ENCODE measurements around the gene PRSS50.

PRSS50 gene

DNA sequence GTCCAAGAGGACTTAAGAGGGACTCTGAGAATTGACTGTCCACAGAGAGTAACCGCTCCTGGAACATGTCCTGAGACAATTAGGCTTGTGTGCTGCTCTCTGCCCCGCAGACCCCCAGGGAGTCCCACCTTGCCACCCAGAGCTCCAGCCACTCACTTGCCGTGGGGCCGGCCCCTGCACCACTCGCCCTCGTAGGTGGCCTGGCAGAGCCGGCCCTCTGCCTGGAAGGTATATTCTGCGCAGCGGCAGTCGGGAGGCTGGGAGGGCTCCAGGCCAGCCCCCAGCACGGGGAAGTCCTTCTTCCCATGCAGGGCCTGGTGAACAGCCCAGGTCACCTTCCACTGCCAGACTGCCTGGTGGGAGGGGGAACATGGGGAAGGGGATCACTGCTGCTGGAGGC is 34.7 kb downstream of the PRSS50 start:
- no peak for DNase-seq

DNA sequence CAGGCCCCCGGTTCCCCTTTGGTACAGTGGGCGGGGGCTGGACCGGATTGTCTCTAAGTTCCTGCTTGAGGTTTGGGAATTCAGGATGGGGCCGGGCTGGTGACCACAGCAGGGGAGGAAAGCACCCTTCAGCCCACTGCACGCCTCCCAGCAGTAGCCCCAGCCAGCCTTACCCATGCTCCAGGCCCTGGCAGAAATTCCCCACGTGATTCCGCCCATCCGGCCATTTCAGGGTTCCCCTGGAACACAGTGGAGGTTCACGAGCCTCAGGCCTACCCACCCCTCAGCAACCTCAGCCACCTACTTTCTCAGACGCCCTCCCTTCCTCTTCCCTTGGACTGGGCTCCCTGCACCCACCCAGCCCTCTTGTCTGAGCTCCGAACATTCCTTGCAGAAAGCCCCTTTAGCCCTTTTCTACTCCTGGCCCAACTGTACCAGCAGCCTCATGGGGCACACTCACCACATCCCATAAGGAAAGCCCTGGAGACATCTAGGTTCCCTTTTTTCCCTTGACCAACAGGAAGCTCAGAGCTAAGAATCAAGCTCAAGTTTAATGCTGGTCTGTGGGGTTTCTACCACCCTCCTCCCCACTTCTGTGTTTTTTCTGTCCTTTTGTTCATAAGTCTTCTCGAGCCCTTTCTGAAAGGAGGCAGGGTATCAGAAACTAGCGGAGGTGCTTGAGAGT is 35.7 kb downstream of the PRSS50 start:
- DNase-seq: no peak

DNA sequence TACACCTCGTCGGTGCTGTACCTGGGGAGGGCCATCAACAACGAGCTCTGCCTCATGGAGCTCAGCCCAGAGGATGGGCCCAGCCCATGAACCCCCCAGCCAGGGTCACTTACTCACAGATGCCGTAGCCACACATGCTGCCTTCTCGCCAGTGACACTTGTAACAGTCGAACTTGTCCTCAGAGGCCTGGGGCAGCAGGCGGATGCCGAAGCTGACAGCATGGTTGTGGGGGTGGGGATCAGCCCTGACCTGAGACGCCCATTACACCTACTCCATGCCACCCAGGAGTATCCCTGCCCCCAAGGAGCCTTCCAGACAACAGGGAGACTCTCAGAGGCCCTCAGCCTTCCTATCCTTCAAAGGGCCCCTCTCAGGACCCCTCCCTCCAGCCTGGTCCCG is 36.3 kb downstream of the PRSS50 start:
- DNase-seq: no peak

DNA sequence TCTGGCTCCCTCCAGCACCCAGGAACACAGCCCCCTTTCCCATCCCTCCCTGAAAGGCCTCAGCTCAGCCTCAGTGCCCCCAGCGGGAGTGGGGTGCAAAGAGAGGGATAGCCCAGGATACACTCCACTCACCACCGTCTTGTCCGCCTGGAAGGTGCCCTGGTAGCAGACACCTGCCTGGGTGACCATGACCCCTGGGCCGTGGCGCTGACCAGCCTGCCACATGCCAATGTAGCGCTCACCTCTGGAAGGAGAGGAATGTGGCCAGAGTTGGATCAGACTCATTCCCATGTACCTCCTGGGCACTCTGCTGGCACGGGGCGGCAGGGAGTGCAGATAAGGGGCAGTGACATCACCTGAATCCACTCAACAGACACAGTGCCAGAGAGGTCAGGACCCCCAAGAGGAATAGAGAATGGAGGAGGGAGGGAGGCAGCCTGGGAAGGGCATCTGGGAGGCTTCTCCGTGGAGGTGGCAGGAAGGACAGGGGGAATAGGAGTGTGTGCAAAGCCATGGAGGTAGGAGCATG is 37.3 kb downstream of the PRSS50 start:
- DNase-seq: no peak

DNA sequence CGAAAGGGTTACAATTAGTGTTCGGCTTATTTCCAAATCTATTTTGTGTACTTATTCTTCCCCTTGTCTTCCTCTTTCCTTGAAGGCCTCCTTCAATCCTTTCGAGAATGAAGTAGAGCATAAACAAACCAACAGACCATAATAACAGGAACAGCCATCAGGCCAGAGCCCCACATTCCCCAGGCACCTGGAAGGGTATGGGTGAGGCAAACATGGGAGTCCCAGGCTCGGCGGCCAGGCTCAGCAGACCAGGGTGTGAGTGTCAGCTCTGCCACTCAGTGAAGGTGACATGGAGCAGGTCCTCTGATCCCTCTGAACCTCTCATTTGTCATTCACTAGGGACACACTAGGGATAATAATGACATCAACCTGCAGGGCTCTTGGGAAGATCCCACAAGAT is 38.0 kb downstream of the PRSS50 start:
- DNase-seq: no peak

DNA sequence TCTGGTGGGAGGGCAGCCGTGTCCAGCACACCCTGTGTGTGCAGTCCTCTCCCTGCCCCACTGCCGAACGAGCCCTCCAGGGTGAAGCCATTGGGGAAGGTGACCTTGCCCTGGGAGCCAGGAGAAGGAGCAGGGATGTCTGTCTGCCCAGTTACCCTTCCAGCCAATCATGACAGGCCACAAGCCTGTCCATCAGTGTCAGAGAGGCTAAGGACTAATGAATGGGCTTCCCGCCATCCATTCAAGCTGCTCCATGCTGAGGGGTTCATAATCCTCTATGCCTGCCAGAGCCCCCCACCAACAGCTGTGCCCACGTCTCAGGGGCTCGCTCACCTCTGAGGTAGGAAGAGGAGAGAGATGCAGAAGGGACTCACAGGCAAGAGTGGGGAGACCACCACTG is 39.4 kb downstream of the PRSS50 start:
- no peak for DNase-seq

DNA sequence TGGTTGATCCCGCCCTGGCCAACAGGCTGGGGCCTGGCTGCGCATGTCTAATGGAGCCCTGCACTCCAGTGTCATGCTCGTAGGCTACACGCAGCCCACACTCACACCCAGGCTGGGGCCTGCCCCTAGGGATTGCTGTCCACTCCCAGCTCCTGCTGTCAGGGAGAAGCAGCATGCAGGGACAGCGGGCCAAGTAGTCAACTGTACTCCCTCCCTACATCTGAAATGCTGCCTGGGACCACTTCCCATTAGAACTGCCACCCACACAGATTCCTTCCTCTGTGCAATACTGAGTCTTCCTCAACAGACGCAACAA is 40.3 kb downstream of the PRSS50 start:
- no peak for DNase-seq

DNA sequence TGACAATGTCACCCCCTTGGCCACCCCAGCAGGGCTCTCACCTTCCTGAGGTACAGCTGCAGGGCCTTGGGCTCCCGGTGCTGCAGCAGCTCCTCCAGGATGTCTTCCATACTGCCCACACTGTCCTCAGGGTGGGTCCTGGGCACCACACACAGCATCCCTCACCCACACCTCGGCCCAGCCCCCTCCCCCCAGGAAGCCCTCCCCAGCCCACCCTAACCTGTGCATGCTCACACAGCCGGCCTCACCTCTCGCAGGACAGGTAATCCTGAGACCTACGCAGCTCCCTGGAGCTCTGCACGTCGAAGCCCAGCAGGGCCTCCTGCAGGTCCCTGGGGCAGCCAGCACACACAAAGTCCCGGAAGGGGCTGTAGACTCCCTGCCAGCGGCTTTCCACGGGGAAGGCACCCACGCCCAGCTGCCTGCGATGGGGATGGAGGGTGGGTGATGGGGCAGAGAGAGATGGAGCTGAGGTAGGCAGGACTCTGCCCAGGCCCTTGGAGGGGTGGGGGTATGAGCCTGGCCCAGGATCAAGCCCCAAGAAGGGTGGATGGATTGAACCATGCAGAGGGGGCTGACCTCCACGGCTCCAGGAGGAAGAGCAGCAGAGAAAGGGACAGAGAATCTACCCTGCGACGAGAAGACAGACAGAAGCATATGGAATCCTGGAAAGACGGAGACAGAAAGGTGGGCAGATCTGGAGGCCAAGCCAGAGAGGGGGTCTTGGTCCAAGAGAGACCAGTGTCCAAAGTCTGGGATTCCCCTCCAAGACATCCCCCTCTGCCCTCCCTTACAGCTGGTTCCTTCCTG is 40.9 kb downstream of the PRSS50 start:
- DNase-seq: no peak

DNA sequence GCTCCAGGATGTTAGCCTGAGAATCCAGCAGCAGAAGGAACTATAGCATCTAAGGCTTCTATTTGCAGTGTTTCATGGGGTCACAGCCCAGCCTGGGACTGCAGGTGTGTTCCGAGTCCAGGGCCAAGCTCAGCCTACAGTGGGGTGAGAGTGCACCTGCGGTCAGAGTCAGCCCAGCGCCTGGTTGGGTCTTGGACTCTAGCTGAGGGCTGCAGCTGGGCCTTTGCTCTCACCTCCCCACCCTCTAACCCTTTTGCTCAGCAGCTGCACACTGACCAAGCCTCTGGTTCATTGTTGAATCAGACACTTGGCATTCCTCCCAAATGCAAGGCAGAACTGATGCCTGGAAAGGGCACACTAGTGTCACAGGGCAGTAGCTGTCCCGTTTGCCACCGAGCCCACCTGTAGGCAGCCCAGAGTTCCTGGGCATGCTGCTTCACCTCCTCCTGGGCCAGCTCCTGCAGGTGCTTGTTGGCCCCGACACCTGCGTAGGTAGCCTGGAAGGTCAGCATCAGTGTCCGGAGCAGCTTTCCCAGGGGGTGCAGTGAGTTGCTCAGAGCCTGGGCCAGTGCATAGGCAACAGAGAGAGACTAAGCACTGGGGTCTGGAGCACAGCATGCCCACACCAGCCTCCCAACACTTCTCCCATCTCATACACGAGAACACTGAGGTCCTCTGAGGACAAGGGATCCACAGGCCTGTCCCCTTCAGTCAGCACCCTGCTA is 41.7 kb downstream of the PRSS50 start:
- DNase-seq: no peak

DNA sequence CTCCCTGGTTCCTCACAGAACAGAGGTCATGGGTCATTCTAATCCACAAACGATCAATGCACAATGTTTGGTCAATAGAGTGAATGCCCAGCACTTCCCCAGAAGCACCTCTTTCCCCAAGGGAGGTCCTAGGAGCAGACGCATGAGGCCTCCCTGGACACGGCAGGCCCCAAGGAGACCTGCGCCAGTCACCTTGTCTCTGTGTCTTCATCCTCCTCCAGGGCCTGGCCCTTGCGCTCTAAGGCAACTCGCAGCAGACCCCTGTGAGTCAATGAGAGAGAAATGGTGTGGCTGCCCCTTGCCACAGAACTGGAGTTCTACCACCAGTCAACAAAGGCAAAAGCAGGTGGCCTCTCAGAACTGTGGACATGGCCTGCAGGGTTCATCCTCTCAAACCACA is 42.2 kb downstream of the PRSS50 start:
- no peak for DNase-seq

DNA sequence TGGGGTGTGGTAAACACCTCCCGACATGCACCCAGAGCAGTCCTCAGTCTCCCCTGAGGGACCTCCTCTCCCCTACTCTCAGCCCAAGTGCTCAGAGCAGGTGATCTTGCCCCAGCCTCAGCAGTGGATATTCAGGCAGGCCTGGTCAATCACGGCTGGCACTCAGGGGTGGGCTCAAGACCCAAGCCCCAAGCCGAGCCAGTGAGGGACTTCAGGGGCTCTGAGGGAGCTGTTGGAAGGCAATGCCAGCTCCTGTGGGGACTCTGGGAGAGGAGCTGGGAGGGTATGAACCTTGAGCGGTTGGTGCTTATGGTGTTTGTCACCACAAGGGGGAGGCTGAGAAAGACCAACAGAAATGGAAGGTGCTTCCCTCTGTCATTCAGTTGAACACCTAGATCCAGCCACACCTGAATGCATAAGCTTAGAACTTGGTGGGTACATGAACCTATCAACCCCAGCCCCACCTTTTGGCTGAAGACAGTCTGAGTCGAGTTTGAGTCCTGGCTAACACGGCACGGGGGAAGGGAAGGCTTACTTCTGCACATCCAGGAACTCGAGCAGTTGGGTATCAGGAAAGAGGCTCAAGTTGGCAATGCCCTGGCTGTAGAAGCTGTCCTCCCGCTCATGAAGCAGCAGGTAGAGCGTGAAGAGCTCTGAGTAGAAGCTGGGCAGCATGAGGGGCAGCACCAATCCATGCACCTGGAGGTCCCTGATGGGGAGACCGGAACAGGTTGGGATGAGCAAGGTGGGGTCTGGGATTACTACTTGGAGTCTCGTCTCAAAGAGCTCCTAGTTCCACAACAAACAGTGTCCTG is 43.4 kb downstream of the PRSS50 start:
- DNase-seq: no peak

DNA sequence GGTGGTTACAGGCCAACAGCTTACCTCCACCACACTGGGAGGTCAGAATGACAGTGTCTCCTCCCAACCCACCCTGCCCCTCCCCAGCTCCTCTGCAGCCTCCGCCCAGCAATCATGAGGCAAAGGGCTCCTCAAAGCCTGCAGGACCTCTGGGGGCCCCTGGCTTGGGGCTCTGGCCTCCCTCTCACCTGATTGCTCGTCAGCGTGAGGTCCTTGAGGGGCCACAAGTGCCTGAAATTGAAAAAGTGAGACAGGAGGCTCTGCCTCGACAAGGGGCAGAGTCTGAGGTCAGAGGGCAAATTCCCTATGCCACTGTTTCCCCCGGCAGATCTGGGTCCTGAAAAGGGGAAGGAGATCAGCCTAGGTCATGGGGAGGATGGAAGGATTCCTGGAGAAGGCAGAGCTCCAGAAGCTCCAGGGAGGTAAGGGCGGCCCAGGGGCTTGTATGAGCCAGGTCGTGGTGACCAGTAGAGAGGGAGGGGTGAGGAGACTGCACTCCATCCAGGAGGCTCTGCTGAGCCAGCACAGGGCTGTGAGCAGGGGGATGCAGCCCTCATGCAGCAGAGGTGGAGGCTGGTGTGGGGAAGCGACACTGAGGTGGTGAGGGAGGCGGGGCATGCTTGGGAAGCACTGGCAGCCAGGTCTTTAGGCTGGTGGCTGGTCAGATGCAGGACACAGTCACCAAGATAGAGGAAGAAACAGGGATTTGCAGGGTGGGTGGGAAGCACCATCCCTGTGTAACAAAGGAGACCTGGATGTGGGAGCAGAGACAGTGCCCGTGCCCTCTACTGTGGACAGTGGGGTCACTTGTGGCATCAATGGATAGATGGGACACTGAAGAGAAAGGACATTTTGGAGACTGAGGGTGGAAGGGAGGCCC is 44.3 kb downstream of the PRSS50 start:
- DNase-seq: no peak

DNA sequence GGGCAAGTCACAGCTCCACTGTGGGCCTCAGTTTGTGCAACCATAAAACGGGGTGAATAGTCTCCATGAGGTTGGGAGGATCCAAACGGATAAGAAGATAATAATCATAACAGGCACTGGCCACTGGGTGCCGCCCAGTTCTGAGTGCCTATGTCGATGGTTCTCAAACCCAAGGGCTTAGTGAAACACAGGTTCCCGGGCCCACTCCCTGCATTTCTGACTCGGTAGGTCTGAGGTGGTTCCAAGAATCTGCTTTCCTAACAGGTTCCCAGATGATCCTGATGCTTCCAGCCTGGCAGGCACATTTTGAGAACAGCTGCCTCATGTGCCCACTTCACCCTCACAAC is 45.3 kb downstream of the PRSS50 start:
- DNase-seq: no peak

DNA sequence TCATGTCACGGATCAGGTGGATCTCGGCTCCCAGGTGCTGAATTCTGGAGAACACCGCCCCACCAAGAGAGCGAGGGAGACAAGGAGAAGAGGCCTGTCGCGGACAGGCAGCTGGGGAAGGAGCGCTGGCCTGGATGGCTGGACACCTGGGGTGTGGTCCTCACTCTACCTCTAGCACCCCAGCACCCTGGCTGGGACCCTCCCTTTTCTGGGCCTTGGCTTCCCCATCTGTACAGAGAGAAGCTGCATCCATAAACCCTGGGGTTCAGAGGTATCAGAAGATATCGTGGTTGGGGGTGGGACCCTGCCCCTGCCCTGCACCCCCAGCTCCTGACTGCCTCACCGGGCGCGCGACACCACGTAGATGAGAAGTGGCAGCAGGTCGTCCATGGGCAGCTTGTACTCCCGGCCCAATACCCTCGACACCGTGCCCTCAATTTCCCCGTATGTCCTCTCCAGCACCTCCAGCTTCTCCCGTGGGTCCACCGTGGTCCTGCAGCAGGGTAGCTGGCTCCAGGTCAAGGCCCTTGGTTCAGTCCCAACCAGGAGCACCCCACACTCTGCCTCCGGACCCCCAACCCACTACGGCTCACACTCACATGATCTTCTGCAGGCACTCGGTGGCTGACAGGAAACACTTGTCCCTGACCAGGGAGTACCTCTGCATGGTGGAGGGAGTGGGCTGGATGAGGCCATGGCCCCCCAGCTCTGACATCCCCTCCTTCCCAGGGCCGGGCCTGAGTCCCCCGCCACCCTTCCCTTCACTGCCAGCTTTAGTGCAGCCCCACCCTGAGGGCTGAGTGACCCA is 45.9 kb downstream of the PRSS50 start:
- no peak for DNase-seq

DNA sequence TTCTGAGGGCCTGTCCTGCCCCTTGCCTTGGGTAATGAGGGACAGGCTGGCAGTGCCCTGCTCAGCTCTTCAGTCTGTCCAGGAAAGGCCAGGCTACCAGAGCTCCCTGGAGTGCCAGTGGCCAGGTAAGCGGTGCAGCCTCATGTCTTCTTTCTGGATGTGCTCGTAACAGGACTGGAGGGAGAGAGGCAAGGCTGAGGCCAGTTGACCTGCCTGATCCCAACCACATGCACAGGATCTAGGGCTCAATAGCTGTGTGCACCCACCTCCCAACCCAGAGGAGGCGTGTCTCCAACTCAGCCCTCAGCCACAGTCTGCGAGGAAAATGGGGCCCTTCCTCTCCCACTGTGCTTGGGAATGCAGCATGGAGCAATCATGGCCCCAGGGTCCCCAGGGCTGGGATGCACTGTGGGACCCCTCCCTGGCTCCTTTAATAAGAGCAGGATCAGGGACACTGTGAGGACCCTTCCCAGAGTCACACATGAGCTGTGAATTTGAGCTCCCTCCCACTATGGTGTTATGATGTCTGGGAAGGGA is 46.7 kb downstream of the PRSS50 start:
- DNase-seq: no peak

DNA sequence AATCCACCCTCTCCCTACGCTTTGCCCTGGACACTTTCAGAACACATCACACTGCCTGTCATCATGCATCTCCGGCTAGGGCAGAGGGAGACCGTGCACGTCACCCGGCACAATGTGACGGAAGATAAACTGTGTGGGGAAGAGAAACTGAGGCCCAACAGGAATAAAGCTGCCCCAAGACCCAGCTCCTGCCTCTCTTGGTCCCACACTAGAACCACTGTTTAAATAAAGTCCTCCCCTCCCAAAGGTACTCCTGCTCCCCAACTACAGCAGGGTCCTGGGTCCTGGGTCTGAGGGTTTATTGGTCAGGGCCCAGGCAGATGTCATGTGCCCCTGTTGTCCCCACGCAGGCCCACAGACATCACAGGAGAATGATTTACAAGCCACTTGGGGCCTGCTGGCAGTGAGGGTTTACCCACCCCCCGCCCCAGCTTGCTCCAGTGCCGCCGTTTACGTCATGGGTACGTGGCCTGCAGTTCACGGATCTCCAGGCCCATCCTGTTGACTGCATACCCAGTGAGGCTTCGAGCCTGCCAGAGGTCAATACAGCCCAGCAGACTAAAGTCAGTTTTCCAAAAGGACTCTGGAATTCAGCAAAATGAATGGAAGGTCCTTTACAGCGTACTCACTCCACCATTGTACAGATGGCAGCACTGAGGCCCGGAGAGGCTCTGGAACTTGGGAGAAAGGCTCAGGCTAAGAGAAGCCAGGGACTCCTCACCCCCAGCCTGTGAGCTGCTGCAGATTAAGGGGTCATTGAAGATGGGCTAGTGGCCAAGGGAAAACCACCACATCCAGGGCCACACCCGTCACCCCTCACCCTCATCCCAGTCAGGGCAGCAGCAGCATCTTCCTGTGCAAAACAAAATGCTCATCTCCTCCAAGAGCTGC is 47.4 kb downstream of the PRSS50 start:
- no peak for DNase-seq

DNA sequence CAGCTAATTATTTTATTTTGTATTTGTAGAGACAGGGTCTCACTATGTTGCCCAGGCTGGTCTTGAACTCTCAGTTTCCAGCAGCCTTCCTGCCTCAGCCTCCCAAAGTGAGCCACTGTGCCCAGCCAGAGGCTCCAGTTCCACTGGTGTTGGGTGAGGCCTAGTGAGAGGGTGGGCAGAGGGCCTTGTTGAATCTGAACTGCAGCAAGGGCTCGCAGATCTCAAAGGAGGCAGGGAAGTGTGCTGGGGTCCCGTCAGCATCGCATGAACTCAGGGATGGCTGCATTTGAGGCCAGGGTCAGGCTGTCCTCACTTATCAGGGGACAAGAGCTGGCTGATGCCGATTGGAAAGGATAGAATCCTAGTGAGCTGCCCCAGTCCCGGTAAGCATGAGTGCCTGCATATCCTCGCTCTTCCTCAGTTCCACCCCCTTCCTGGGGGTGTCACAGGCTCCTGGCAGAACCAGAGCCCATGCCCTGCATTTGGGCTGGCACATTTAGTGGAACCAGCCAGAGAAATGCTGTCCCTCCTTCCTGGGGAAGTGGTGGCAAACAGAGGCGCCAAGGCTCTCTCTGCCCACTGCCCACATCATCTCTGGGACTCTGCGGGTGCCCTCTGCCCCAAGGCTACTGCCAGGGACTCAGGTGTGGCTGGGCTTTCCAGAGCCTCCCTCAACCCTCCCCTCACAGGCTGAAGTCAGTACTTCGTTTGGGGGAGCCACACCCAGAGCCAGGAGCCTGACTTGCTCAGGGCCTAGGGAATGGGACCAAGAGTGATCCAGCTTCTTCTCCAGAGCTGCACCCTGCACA is 48.3 kb downstream of the PRSS50 start:
- DNase-seq: no peak

DNA sequence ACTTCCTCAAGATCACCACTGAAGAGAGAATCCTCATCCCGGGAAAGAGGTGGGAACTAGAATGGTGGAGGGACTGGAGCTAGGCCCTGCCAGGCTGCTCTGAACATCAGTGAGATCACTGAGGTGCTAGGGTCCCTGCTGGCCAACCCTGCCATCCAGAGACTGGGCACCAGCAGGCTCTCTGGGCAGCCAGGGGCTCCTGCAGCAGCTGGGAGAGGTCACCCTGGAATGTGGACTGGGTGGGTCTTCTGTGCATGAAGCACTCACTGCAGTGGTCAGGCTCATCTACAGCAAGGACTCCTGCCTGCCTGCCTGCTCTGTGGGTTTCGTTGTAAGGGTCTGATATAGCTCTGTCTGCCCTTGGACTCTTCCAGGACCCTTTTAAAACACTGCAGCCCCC is 49.1 kb downstream of the PRSS50 start:
- no peak for DNase-seq

DNA sequence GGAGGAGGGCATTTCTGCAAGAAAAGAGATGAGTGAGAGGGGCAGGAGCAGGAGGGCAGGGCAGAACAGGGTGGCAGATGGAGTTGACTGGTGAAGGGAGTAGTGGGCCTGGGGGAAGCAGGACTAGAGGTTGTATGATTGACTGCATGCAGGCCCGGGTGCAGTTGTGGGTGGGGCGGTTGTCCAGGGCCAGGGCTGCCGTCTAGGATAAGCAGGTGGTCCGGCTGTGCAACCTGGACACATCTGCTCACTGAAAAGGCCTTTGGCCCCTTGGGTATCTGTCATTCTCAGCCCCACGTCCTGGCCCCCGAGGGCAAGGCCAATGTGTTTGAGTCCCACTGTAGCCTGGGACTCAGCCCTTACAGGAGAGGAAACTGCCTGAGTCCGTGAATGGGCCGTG is 49.6 kb downstream of the PRSS50 start:
- DNase-seq: no peak
